ENCODE data around the gene AP3D1.

DNA sequence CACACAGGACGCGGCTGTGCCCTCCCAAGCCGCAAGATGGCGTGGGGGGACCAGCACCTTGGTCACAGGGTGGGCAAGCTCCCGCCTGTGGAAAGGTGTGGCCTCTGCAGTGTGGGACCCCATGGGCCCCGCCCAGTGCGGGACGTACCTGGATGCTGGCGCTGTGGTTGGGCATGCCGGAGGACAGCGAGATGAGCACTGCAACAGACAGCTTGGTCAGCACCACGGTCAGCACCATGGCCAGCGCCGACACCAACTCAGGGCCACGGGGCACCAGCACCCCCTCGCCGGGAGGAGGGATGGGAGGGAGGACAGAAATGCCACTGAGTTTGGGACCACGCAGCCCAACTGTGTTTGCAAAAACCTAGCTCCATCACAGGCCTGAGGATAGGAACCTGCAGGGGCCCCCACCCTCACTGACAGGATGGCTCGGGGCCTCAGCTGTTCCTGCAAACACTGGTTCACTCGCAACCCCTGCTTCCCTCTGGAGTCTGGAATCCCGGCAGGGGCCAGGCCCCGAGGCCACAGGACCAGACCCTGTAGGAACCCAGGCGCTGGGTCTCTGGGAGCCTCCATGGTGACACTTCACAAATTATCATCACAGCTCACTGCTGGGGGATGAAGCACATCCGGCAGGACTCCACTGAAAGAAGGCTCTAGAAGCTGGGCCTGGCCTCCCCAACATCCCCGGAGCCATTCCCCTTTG is 27.5 kb downstream of the AP3D1 start:
- TF ChIP-seq, protein P1, sequence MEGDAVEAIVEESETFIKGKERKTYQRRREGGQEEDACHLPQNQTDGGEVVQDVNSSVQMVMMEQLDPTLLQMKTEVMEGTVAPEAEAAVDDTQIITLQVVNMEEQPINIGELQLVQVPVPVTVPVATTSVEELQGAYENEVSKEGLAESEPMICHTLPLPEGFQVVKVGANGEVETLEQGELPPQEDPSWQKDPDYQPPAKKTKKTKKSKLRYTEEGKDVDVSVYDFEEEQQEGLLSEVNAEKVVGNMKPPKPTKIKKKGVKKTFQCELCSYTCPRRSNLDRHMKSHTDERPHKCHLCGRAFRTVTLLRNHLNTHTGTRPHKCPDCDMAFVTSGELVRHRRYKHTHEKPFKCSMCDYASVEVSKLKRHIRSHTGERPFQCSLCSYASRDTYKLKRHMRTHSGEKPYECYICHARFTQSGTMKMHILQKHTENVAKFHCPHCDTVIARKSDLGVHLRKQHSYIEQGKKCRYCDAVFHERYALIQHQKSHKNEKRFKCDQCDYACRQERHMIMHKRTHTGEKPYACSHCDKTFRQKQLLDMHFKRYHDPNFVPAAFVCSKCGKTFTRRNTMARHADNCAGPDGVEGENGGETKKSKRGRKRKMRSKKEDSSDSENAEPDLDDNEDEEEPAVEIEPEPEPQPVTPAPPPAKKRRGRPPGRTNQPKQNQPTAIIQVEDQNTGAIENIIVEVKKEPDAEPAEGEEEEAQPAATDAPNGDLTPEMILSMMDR (conservative IDR thresholded peaks at IDR 0.05; ENCODE audit: low read depth, low read length) = no peak
- TF ChIP-seq EZH2phosphoT487 (IDR thresholded peaks at IDR 0.05; ENCODE audit: borderline replicate concordance, low read length) (no peak), EZH2 (IDR thresholded peaks at IDR 0.05; ENCODE audit: low read length, unreplicated experiment) (no peak)

All from PC-3 (cell line).